Activated gamma-delta T cell (primary cell): ENCODE data around the gene CFC1.
"Not testable (repeated sequence)": the region's sequence is repeated elsewhere in the genome, so short reads cannot be mapped to it uniquely, and the experiment has no call there.

Source experiments
- DNase-seq: peaks from one replicate; lab custom pipeline; 2025; lab: John Stamatoyannopoulos, UW

Gene CFC1

DNA sequence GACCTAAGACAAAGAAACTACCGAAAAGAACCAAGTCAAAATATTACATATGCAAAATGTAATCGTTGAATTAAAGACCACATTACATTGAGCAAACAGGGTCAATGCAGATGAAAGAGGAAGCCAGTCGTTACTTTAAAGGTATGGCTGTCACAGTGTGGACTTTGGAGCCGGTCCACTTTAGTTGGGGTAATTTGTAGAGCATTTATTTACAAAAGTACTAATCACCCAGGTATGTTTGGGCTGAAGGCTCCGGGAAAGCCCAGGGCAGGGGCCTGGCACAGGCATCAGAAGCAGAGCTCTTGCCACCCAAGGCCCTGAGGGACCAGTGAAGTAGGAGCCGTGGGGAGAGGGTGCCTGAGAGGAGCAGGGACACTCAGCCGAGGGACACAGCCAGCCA lies 15.8 kb downstream of the CFC1 start:
- not testable (repeated sequence) for DNase-seq

- DNase-seq: not testable (repeated sequence)
Observed at GRCh38 chr2:130582970-130583369, 16.4 kb downstream of the CFC1 start.

DNA sequence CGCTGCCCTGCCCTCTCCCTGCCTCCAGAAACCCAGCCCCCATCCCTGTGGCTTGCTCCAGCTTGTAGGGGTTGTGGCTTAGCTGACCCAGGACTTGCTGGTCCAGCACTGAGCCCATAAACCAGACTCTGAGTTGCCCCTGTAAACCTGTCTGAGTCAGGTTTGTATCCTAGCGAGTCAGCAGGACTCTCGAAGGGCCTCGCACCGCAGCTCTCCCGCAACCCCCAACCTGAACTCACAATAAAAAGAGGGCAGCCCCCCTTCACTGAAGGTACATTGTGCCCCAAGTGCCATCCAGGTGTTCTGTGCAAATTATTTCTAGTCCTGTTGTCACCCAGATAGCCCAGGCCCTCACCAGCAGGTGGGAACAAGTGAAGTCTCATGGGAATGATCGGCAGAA lies 17.9 kb downstream of the CFC1 start:
- DNase-seq: not testable (repeated sequence)

GRCh38 chr2:130579121-130579520 lies 20.3 kb downstream of the CFC1 start:
- not testable (repeated sequence) for DNase-seq

DNA sequence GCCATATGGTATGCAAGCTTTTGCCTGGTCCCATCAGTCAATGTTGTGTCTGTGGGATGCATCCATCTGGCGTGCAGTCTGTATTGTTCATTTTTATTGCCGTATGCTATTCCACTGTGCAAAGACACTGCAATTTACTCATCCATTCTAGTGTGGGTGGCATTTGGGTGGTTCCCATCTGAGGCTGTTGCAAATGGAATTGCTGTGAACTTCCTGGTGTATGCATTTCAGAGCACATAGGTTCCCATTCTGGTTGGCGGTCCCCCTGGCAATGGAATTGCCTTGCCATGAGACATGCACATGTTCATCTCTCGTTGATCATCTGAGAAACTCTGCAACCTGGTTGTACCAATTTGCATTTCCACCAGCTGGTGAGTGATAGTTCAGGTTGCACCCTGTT lies 21.8 kb downstream of the CFC1 start:
- not testable (repeated sequence) for DNase-seq

DNA sequence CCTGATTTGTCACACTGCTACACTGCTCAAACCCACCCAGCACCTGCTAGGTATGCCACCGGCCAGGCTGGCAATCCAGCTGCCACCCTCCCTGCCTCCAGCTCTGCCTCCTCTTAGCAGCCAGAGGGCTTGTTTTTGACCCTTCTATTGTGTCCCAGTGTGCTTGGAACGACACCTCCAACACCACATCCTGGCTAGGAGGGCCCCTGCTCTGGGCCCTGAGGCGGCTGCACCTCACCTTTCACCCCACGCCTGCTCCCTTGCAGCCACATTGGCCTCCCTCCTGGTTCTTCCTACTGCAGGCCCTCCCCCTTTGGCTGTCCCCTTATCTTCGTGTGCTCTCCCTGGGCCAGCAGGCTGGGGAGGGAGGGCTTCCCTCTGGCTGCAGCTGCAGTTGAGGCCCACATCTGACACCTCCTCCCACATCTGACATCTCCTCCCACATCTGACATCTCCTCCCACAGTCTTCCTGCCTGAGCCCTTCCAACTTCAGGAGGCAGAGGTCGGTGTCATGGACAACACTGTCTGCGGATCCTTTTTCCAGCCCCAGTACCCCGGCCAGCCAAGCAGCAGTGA lies 23.1 kb downstream of the CFC1 start:
- not testable (repeated sequence) for DNase-seq

GRCh38 chr2:130574230-130574629 lies 25.1 kb downstream of the CFC1 start:
- DNase-seq: not testable (repeated sequence)

DNA sequence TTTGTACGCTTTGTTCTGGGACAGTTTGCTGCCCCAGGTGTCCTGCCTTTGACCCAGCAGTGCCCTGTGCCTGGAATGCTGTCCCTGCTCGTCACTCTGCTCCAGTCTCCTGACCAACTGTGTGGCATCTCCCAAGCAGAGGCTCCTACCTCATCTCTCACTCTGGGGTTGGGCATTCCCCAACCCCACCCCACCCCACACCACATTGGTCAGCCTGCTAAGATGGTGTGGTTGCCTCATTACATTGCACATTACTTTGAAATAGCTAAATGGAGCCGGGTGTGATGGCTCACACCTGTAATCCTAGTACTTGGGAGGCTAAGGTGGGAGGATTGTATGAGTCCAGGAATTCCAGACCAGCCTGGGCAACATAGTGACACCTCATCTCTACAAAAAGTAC lies 27.4 kb downstream of the CFC1 start:
- not testable (repeated sequence) for DNase-seq

GRCh38 chr2:130566165-130566564 lies 33.2 kb downstream of the CFC1 start:
- DNase-seq: not testable (repeated sequence)

GRCh38 chr2:130556441-130556840 lies 42.9 kb downstream of the CFC1 start:
- DNase-seq: not testable (repeated sequence)

- DNase-seq: not testable (repeated sequence)
Observed at GRCh38 chr2:130554178-130554577, 45.2 kb downstream of the CFC1 start.

DNA sequence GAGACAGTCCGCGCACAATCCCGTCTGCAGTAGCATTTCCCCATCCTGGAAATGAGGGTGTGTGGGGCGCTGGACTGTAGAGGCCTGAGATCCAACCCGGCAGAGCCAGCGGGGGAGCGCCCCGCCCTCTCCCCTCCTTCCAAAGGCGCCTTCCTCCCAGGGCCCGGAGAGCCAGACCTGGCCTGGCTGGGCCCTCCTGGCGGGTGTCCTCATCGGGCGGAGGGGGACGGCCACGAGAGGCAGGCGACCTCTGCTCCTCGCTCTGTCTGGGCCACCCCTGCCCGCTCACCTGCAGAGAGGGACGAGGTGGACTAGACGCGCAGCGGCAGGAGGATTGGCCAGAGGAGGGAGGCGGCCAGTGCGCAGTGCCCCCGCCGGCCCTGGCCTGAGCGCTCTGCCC lies 49.9 kb downstream of the CFC1 start:
- not testable (repeated sequence) for DNase-seq

GRCh38 chr2:130548418-130548817 lies 51.0 kb downstream of the CFC1 start:
- not testable (repeated sequence) for DNase-seq

DNA sequence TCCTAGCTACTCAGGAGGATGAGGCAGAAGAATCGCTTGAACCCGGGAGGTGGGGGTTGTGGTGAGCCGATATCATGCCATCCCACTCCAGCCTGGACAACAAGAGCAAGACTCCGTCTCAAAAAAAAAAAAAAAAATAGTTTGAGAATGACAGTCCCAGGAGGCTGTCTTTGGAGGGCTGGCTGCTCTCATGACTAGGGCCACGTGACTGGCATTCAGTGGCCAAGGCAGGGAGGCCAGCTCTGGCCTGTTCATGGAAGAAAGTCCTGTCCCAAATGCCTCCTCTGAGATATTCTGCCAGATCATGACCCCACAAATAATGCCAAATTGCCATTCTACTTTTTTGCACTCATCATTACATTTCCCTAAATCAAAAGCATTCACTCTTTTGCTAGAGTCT lies 54.4 kb downstream of the CFC1 start:
- DNase-seq: not testable (repeated sequence)

DNA sequence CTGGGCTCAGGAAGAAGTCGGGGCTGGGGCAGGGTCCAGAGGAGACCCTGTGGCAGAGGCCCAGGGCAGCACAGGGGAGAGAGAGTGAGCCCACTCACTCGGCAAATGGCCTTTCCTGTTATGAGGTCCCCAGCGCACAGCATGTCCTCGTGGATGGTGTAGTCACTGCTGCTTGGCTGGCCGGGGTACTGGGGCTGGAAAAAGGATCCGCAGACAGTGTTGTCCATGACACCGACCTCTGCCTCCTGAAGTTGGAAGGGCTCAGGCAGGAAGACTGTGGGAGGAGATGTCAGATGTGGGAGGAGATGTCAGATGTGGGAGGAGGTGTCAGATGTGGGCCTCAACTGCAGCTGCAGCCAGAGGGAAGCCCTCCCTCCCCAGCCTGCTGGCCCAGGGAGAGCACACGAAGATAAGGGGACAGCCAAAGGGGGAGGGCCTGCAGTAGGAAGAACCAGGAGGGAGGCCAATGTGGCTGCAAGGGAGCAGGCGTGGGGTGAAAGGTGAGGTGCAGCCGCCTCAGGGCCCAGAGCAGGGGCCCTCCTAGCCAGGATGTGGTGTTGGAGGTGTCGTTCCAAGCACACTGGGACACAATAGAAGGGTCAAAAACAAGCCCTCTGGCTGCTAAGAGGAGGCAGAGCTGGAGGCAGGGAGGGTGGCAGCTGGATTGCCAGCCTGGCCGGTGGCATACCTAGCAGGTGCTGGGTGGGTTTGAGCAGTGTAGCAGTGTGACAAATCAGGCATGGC lies 55.4 kb downstream of the CFC1 start:
- DNase-seq: not testable (repeated sequence)

GRCh38 chr2:130542789-130543188 lies 56.6 kb downstream of the CFC1 start:
- DNase-seq: not testable (repeated sequence)
